WTC11 (cell line): Measurements from ENCODE around the gene NCF4. TPM values are rescaled to one million over a fixed set of nuclear protein-coding genes. Genes with fewer than 3 reads are reported as not detected.

Source experiments
- ATAC-seq: fragments of 200-7000 bp; cut with Tn5 transposase; 2 replicates; pipeline ENCODE4 v1.10.0; 2021; ENCODE audit warnings: mild to moderate bottlenecking, moderate library complexity
- CTCF ChIA-PET: fragments of 300-600 bp; sonication (Branson Sonifier 250); formaldehyde crosslinking; loops from one replicate; lab custom pipeline; 2021; ENCODE audit warnings: antibody characterized with exemption; lab: Charles Lee
- POLR2A ChIA-PET: fragments of 350-600 bp; sonication (Branson Sonifier 250); formaldehyde crosslinking; loops from one replicate; lab custom pipeline; 2021; ENCODE audit warnings: antibody characterized with exemption; lab: Charles Lee
- DNase-seq: peaks from one replicate; pipeline ENCODE4 v3.0.0; 2021; ENCODE audit warnings: low spot score
- H3K27ac Mint-ChIP-seq: 2 replicates; pipeline ENCODE4 v1.8.0; 2021; ENCODE audit warnings: mixed read lengths
- H3K27me3 Mint-ChIP-seq: 2 replicates; pipeline ENCODE4 v1.8.0; 2021; ENCODE audit warnings: low read depth, mild to moderate bottlenecking, moderate library complexity, mixed read lengths
- H3K36me3 Mint-ChIP-seq: 2 replicates; pipeline ENCODE4 v1.8.0; 2021; ENCODE audit warnings: mixed read lengths
- H3K4me1 Mint-ChIP-seq: 2 replicates; pipeline ENCODE4 v1.8.0; 2022; ENCODE audit warnings: mixed read lengths
- H3K4me3 Mint-ChIP-seq: 2 replicates; pipeline ENCODE4 v1.8.0; 2021; ENCODE audit warnings: mild to moderate bottlenecking, moderate library complexity, mixed read lengths
- H3K9me3 Mint-ChIP-seq: 2 replicates; pipeline ENCODE4 v1.8.0; 2021; ENCODE audit warnings: mixed read lengths
- ATF1 ChIP-seq: sonication (generic); formaldehyde crosslinking; IDR thresholded peaks from 2 replicates; pipeline ENCODE4 v1.8.1; 2023; ENCODE audit warnings: mild to moderate bottlenecking, moderate library complexity, missing genetic modification reagents
- CTCF ChIP-seq: fragments of 200-600 bp; IDR thresholded peaks from 2 replicates; pipeline ENCODE4 v1.8.0; 2022; ENCODE audit warnings: antibody characterized with exemption
- E2F1 ChIP-seq: sonication (generic); formaldehyde crosslinking; IDR thresholded peaks from 2 replicates; pipeline ENCODE4 v1.8.0; 2022; ENCODE audit warnings: mild to moderate bottlenecking, missing genetic modification reagents
- EMX1 ChIP-seq: fragments of 250-450 bp; sonication (Bioruptor Pico); IDR thresholded peaks from 2 replicates; pipeline ENCODE4 v1.8.0; 2021; ENCODE audit warnings: mild to moderate bottlenecking
- FOXJ3 ChIP-seq: sonication (generic); formaldehyde crosslinking; IDR thresholded peaks from 2 replicates; pipeline ENCODE4 v1.9.0; 2021; ENCODE audit warnings: missing genetic modification reagents, mild to moderate bottlenecking, borderline replicate concordance
- FOXK1 ChIP-seq: sonication (generic); formaldehyde crosslinking; IDR thresholded peaks from 2 replicates; pipeline ENCODE4 v1.8.0; 2022; ENCODE audit warnings: mild to moderate bottlenecking, moderate library complexity, missing genetic modification reagents
- FOXP1 ChIP-seq: sonication (generic); formaldehyde crosslinking; IDR thresholded peaks from 2 replicates; pipeline ENCODE4 v1.8.0; 2022; ENCODE audit warnings: missing genetic modification reagents, mild to moderate bottlenecking, moderate library complexity, borderline replicate concordance
- GRHL2 ChIP-seq: fragments of 250-450 bp; sonication (Bioruptor Pico); IDR thresholded peaks from 2 replicates; pipeline ENCODE4 v1.8.0; 2022; ENCODE audit warnings: mild to moderate bottlenecking, moderate library complexity; ENCODE audit not compliant: insufficient replicate concordance, severe bottlenecking
- GTF2I ChIP-seq: fragments of 250-450 bp; sonication (Bioruptor Pico); conservative IDR thresholded peaks from 2 replicates; pipeline ENCODE4 v1.4.0; 2021; ENCODE audit warnings: mild to moderate bottlenecking
- HMGA2 ChIP-seq: fragments of 250-450 bp; sonication (Bioruptor Pico); IDR thresholded peaks from 2 replicates; pipeline ENCODE4 v1.4.0; 2021; ENCODE audit warnings: mild to moderate bottlenecking, moderate library complexity
- IRF2 ChIP-seq: sonication (generic); formaldehyde crosslinking; IDR thresholded peaks from 2 replicates; pipeline ENCODE4 v1.8.0; 2022; ENCODE audit warnings: low read depth, missing genetic modification reagents, borderline replicate concordance
- JUN ChIP-seq: sonication (generic); formaldehyde crosslinking; IDR thresholded peaks from 2 replicates; pipeline ENCODE4 v1.8.0; 2023; ENCODE audit warnings: mild to moderate bottlenecking, missing genetic modification reagents
- MYBL2 ChIP-seq: sonication (generic); formaldehyde crosslinking; IDR thresholded peaks from 2 replicates; pipeline ENCODE4 v1.8.1; 2023; ENCODE audit warnings: mild to moderate bottlenecking, moderate library complexity, missing genetic modification reagents
- NR1H2 ChIP-seq: sonication (generic); formaldehyde crosslinking; IDR thresholded peaks from 2 replicates; pipeline ENCODE4 v1.9.0; 2021; ENCODE audit warnings: mild to moderate bottlenecking, moderate library complexity, missing genetic modification reagents
- NR2C2 ChIP-seq: sonication (generic); formaldehyde crosslinking; IDR thresholded peaks from 2 replicates; pipeline ENCODE4 v1.8.0; 2022; ENCODE audit warnings: mild to moderate bottlenecking, missing genetic modification reagents
- SMAD4 ChIP-seq: sonication (generic); formaldehyde crosslinking; IDR thresholded peaks from 2 replicates; pipeline ENCODE4 v1.8.0; 2022; ENCODE audit warnings: mild to moderate bottlenecking, missing genetic modification reagents
- SOX15 ChIP-seq: fragments of 250-450 bp; sonication (Bioruptor Pico); IDR thresholded peaks from 2 replicates; pipeline ENCODE4 v1.9.0; 2021; ENCODE audit warnings: mild to moderate bottlenecking
- STAT6 ChIP-seq: sonication (generic); formaldehyde crosslinking; conservative IDR thresholded peaks from 2 replicates; pipeline ENCODE4 v1.8.1; 2023; ENCODE audit warnings: mild to moderate bottlenecking, low read depth, missing genetic modification reagents, moderate library complexity
- TP53 ChIP-seq: sonication (generic); formaldehyde crosslinking; IDR thresholded peaks from 2 replicates; pipeline ENCODE4 v1.8.1; 2023; ENCODE audit warnings: mild to moderate bottlenecking, missing genetic modification reagents
- USF2 ChIP-seq: sonication (generic); formaldehyde crosslinking; IDR thresholded peaks from 2 replicates; pipeline ENCODE4 v1.8.1; 2023; ENCODE audit warnings: mild to moderate bottlenecking, missing genetic modification reagents, moderate library complexity
- ZNF121 ChIP-seq: sonication (generic); formaldehyde crosslinking; IDR thresholded peaks from 2 replicates; pipeline ENCODE4 v1.8.0; 2023; ENCODE audit warnings: missing genetic modification reagents
- ZNF281 ChIP-seq: sonication (generic); formaldehyde crosslinking; IDR thresholded peaks from 2 replicates; pipeline ENCODE4 v1.8.0; 2023; ENCODE audit warnings: mild to moderate bottlenecking, missing genetic modification reagents
- ZNF671 ChIP-seq: fragments of 250-450 bp; sonication (Bioruptor Pico); IDR thresholded peaks from 2 replicates; pipeline ENCODE4 v1.8.0; 2021; ENCODE audit warnings: mild to moderate bottlenecking
- total RNA-seq: library from RNA; stranded (reverse); gene quantifications from 3 replicates; pipeline ENCODE4 v1.2.3, GENCODE V29; 2021

Gene NCF4
- total RNA-seq, 1 experiment from 2014 or later: not detected

- DNase-seq (no peak), ATAC-seq (no peak)
- Mint-ChIP-seq H3K36me3 (no peaks in the 10 kb centered on the region), H3K9me3 (peaks cover 19% of the 10 kb centered on the region), H3K4me3 (no peak overlapping the region), H3K27me3 (peaks cover 14% of the 10 kb centered on the region), H3K27ac (no peak overlapping the region), H3K4me1 (no peaks in the 10 kb centered on the region)
- CTCF ChIA-PET: interaction anchor here (1.3 kb wide), 1 partner anchor 18 kb away, joined by 5 read pairs; no protein-coding TSS in a partner anchor
- POLR2A ChIA-PET: no interaction called here
- no peak for TF ChIP-seq ATF1 (CRISPR knock-in tag)
- no peak for TF ChIP-seq USF2 (CRISPR knock-in tag)
- no peak for TF ChIP-seq NR1H2 (CRISPR knock-in tag)
- TF ChIP-seq TP53 (CRISPR knock-in tag): no peak
- TF ChIP-seq CTCF: no peak
- TF ChIP-seq E2F1: no peak
- TF ChIP-seq ZNF121 (CRISPR knock-in tag): no peak
Measured at GRCh38 chr22:36838119-36839030, 22.4 kb upstream of the NCF4 start.

GRCh38 chr22:36839356-36840073, 21.3 kb upstream of the NCF4 start:
- Mint-ChIP-seq H3K27ac (no peak overlapping the region; the same call in 1 of the 2 replicates), H3K36me3 (no peaks in the 10 kb centered on the region), H3K9me3 (peaks cover 17% of the 10 kb centered on the region), H3K4me3 (no peak overlapping the region), H3K27me3 (peaks cover 14% of the 10 kb centered on the region), H3K4me1 (no peaks in the 10 kb centered on the region)
- DNase-seq (no peak), ATAC-seq (no peak)
- POLR2A ChIA-PET: no interaction called here
- TF ChIP-seq SOX15 (CRISPR knock-in tag): no peak
- TF ChIP-seq FOXK1: no peak
- no peak for TF ChIP-seq STAT6 (CRISPR knock-in tag)
- TF ChIP-seq EMX1 (CRISPR knock-in tag): no peak
- TF ChIP-seq SMAD4: no peak
- no peak for TF ChIP-seq MYBL2 (CRISPR knock-in tag)
- CTCF ChIA-PET: interaction anchor here (1.3 kb wide), 1 partner anchor 17 kb away, joined by 5 read pairs; no protein-coding TSS in a partner anchor

GRCh38 chr22:36840106-36840505, 20.7 kb upstream of the NCF4 start:
- no peak overlapping the region for H3K4me3 Mint-ChIP-seq
- DNase-seq: no peak
- H3K9me3 Mint-ChIP-seq: peaks cover 17% of the 10 kb centered on the region
- CTCF ChIA-PET: interaction anchor here (2.7 kb wide), 1 partner anchor 16 kb away, joined by 14 read pairs; no protein-coding TSS in a partner anchor
- peaks cover 14% of the 10 kb centered on the region for H3K27me3 Mint-ChIP-seq
- no peaks in the 10 kb centered on the region for H3K4me1 Mint-ChIP-seq
- ATAC-seq: no peak
- H3K27ac Mint-ChIP-seq: no peak overlapping the region
- POLR2A ChIA-PET: no interaction called here
- no peaks in the 10 kb centered on the region for H3K36me3 Mint-ChIP-seq
- TF ChIP-seq ZNF281 (CRISPR knock-in tag) (no peak), FOXP1 (CRISPR knock-in tag) (no peak), GRHL2 (CRISPR knock-in tag) (no peak), IRF2 (CRISPR knock-in tag) (no peak), NR2C2 (no peak), HMGA2 (CRISPR knock-in tag) (no peak), FOXJ3 (CRISPR knock-in tag) (no peak), GTF2I (no peak), ZNF671 (CRISPR knock-in tag) (no peak), JUN (CRISPR knock-in tag) (no peak)
